Liver (tissue), 9 donors: Measurements from ENCODE around the gene NKX2-3. TPM values are rescaled to one million over a fixed set of nuclear protein-coding genes. Genes with fewer than 3 reads are reported as not detected.

Experiments
- DNase-seq: peaks from one replicate; pipeline ENCODE4 v3.0.0-alpha.2; 2017; ENCODE audit warnings: low spot score
- H3K27ac ChIP-seq, 2 donors: one replicate each; pipeline ENCODE4 v1.7.0; 2013; ENCODE audit warnings: inconsistent platforms in 2 of 2, low read length in 2 of 2, control low read depth in 1 of 2, low read depth in 1 of 2, mild to moderate bottlenecking in 1 of 2
- H3K27me3 ChIP-seq, 4 donors: one replicate each; pipeline versions ENCODE4 v1.6.1 to v1.7.0; 2013; ENCODE audit warnings: low read length in 3 of 4, inconsistent platforms in 1 of 4, mild to moderate bottlenecking in 1 of 4, moderate library complexity in 1 of 4; ENCODE audit not compliant: control insufficient read depth in 4 of 4, insufficient read depth in 4 of 4
- H3K36me3 ChIP-seq, 4 donors: one replicate each; pipeline versions ENCODE4 v1.6.1 to v1.7.0; 2013; ENCODE audit warnings: low read length in 3 of 4, mild to moderate bottlenecking in 3 of 4, low read depth in 1 of 4, moderate library complexity in 1 of 4; ENCODE audit not compliant: control insufficient read depth in 4 of 4, insufficient read depth in 3 of 4
- H3K4me1 ChIP-seq, 4 donors: one replicate each; pipeline versions ENCODE4 v1.6.1 to v1.7.0; 2013; ENCODE audit warnings: low read length in 3 of 4, mild to moderate bottlenecking in 3 of 4, moderate library complexity in 1 of 4; ENCODE audit not compliant: control insufficient read depth in 4 of 4, insufficient read depth in 4 of 4
- H3K4me3 ChIP-seq, 3 donors: one replicate each; pipeline versions ENCODE4 v1.6.1 to v1.7.0; 2013; ENCODE audit warnings: low read length in 3 of 3, control low read depth in 1 of 3, low read depth in 1 of 3, mild to moderate bottlenecking in 1 of 3
- H3K9ac ChIP-seq, 2 donors: one replicate each; pipeline ENCODE4 v1.7.0; 2013; ENCODE audit warnings: low read length in 2 of 2, mild to moderate bottlenecking in 2 of 2, moderate library complexity in 2 of 2, control low read depth in 1 of 2, low read depth in 1 of 2
- H3K9me3 ChIP-seq, 4 donors: one replicate each; pipeline versions ENCODE4 v1.6.1 to v1.7.0; 2013; ENCODE audit warnings: low read length in 3 of 4; ENCODE audit not compliant: control insufficient read depth in 4 of 4
- ATF3 ChIP-seq: IDR thresholded peaks from 2 replicates; pipeline ENCODE4 v1.6.1; 2016; ENCODE audit warnings: antibody characterized with exemption
- CTCF ChIP-seq: fragments of 150-350 bp; IDR thresholded peaks from 2 replicates; pipeline ENCODE4 v1.5.1; 2017; ENCODE audit warnings: improper control_type of control experiment, low read depth, low read length; ENCODE audit not compliant: missing input control
- EGR1 ChIP-seq, 2 donors: IDR thresholded peaks; 2 replicates each; pipeline ENCODE4 v1.6.1; 2016 to 2018; ENCODE audit warnings: antibody characterized with exemption in 2 of 2, low read depth in 2 of 2
- FOXA1 ChIP-seq: IDR thresholded peaks from 2 replicates; pipeline ENCODE4 v1.6.1; 2016; ENCODE audit warnings: antibody characterized with exemption
- FOXA2 ChIP-seq: IDR thresholded peaks from 2 replicates; pipeline ENCODE4 v1.6.1; 2016; ENCODE audit warnings: antibody characterized with exemption
- GABPA ChIP-seq, 2 donors: IDR thresholded peaks in 1 of 2; conservative IDR thresholded peaks in 1 of 2; 2 replicates each; pipeline ENCODE4 v1.6.1; 2016; ENCODE audit warnings: antibody characterized with exemption in 2 of 2, mild to moderate bottlenecking in 1 of 2, moderate library complexity in 1 of 2
- HNF4A ChIP-seq, 2 donors: conservative IDR thresholded peaks; 2 replicates each; pipeline ENCODE4 v1.6.1; 2016; ENCODE audit warnings: antibody characterized with exemption in 2 of 2, mild to moderate bottlenecking in 2 of 2
- HNF4G ChIP-seq: IDR thresholded peaks from 2 replicates; pipeline ENCODE4 v1.6.1; 2016; ENCODE audit warnings: antibody characterized with exemption
- JUND ChIP-seq, 2 donors: IDR thresholded peaks; 2 replicates each; pipeline ENCODE4 v1.6.1; 2016; ENCODE audit warnings: antibody characterized with exemption in 2 of 2
- MAX ChIP-seq: IDR thresholded peaks from 2 replicates; pipeline ENCODE4 v1.6.1; 2016; ENCODE audit warnings: antibody characterized with exemption
- NR2F2 ChIP-seq: IDR thresholded peaks from 2 replicates; pipeline ENCODE4 v1.6.1; 2016; ENCODE audit warnings: antibody characterized with exemption
- RAD21 ChIP-seq, 2 donors: IDR thresholded peaks; 2 replicates each; pipeline ENCODE4 v1.6.1; 2016; ENCODE audit warnings: antibody characterized with exemption in 2 of 2, mild to moderate bottlenecking in 2 of 2
- REST ChIP-seq: IDR thresholded peaks from 2 replicates; pipeline ENCODE4 v1.6.1; 2016; ENCODE audit warnings: antibody characterized with exemption, mild to moderate bottlenecking
- RXRA ChIP-seq, 2 donors: IDR thresholded peaks; 2 replicates each; pipeline ENCODE4 v1.6.1; 2017 to 2018; ENCODE audit warnings: antibody characterized with exemption in 2 of 2, mild to moderate bottlenecking in 1 of 2
- SP1 ChIP-seq: IDR thresholded peaks from 2 replicates; pipeline ENCODE4 v1.6.1; 2018; ENCODE audit warnings: antibody characterized with exemption, mild to moderate bottlenecking
- TAF1 ChIP-seq: conservative IDR thresholded peaks from 2 replicates; pipeline ENCODE4 v1.6.1; 2016; ENCODE audit warnings: antibody characterized with exemption, mild to moderate bottlenecking
- YY1 ChIP-seq: IDR thresholded peaks from 2 replicates; pipeline ENCODE4 v1.6.1; 2016; ENCODE audit warnings: antibody characterized with exemption, mild to moderate bottlenecking
- ZBTB33 ChIP-seq: IDR thresholded peaks from 2 replicates; pipeline ENCODE4 v1.6.1; 2016; ENCODE audit warnings: antibody characterized with exemption
- WGBS: extraction: QIAGEN DNeasy Blood & Tissue Kit; methylation state at CpG from one replicate; pipeline ENCODE4 v1.1.7; 2013; 5-methylcytosine and 5-hydroxymethylcytosine counted together
- polyA plus RNA-seq, 2 donors: library from polyadenylated mRNA; stranded (reverse) in 1 of 2; unstranded in 1 of 2; fragments of 200-250 nt in 1 of 2; fragments of >200 nt in 1 of 2; fragmentation: Nextera tagmentation in 1 of 2; extraction: Ambion mirVana in 1 of 2; gene quantifications; one replicate each; pipeline versions ENCODE4 v1.2.1 to v1.2.3, GENCODE V29; 2013 to 2015
- total RNA-seq, 2 donors: library from RNA; depleted of rRNA; stranded (reverse); fragments of >200 nt; gene quantifications; one replicate each; pipeline ENCODE4 v1.2.3, GENCODE V29; 2014
- donor health status: healthy.
- donor health status: healthy.
- donor health status: healthy.
- donor health status: healthy.
- donor health status: healthy.

NKX2-3 gene
- total and polyA plus RNA-seq, 4 donors, result 0.06 to 0.09 TPM; not detected in 2

GRCh38 chr10:99582255-99582770 is 49.6 kb downstream of the NKX2-3 start:
- Histone ChIP-seq H3K36me3 (no peaks in the 10 kb centered on the region), H3K9ac (no peak overlapping the region), H3K4me1 (no peaks in the 10 kb centered on the region), H3K27me3 (no peaks in the 10 kb centered on the region), H3K9me3 (no peaks in the 10 kb centered on the region), H3K27ac (no peak overlapping the region), H3K4me3 (no peak overlapping the region)
- 82% methylated on average over 6 of the region's 6 CpGs for WGBS
- TF ChIP-seq SP1 (no peak), YY1 (no peak), EGR1 (IDR thresholded peaks at IDR 0.05; ENCODE audit: low read depth in 2 of 2) (no peak), ATF3 (no peak), MAX (no peak), HNF4A (conservative IDR thresholded peaks at IDR 0.05) (no peak), FOXA2 (no peak), HNF4G (no peak), RAD21 (IDR thresholded peaks at IDR 0.05) (no peak), RXRA (IDR thresholded peaks at IDR 0.05) (no peak), GABPA (IDR thresholded peaks at IDR 0.05 in 1 of 2, conservative IDR thresholded peaks at IDR 0.05 in 1 of 2) (no peak)
- DNase-seq, result no peak

- whole genome bisulfite sequencing, result 74% methylated on average over 8 of the region's 8 CpGs
- H3K27me3 ChIP-seq, result no peaks in the 10 kb centered on the region
These were observed 50.9 kb downstream of the NKX2-3 start for GRCh38 chr10:99583687-99584086.

More at GRCh38 chr10:99583687-99584086, 50.9 kb downstream of the NKX2-3 start:
- no peaks in the 10 kb centered on the region for H3K9me3 ChIP-seq
- H3K4me1 ChIP-seq, result no peaks in the 10 kb centered on the region
- H3K4me3 ChIP-seq, result no peak overlapping the region
- H3K27ac ChIP-seq, result no peak overlapping the region
- H3K9ac ChIP-seq, result no peak overlapping the region
- H3K36me3 ChIP-seq, result no peaks in the 10 kb centered on the region
- no peak for TF ChIP-seq GABPA (IDR thresholded peaks at IDR 0.05 in 1 of 2, conservative IDR thresholded peaks at IDR 0.05 in 1 of 2)
- TF ChIP-seq RAD21 (IDR thresholded peaks at IDR 0.05), result no peak
- TF ChIP-seq MAX, result no peak
- no peak for TF ChIP-seq EGR1 (IDR thresholded peaks at IDR 0.05; ENCODE audit: low read depth in 2 of 2)
- no peak for TF ChIP-seq FOXA2
- TF ChIP-seq TAF1, result no peak
- no peak for TF ChIP-seq YY1
- TF ChIP-seq RXRA (IDR thresholded peaks at IDR 0.05), result no peak
- no peak for TF ChIP-seq FOXA1
- TF ChIP-seq NR2F2, result no peak
- TF ChIP-seq CTCF, result no peak
- TF ChIP-seq HNF4A (conservative IDR thresholded peaks at IDR 0.05), result no peak
- TF ChIP-seq ATF3, result no peak
- no peak for TF ChIP-seq HNF4G
- TF ChIP-seq SP1, result no peak
- TF ChIP-seq REST, result no peak
- TF ChIP-seq ZBTB33, result no peak
- TF ChIP-seq JUND (IDR thresholded peaks at IDR 0.05), result no peak
- DNase-seq, result no peak
